Caco-2 (cell line): ENCODE measurements around the gene BHLHE23. TPM values are rescaled to one million over a fixed set of nuclear protein-coding genes. Genes with fewer than 3 reads are reported as not detected.

ENCODE experiments used
- Bru-seq: library from RNA; stranded (reverse); fragments of 400-500 nt; gene quantifications from one replicate; lab custom pipeline; 2021; lab: Mats Ljungman, UMichigan
- BruChase-seq, 2 experiments: library from RNA; stranded (reverse); fragments of 400-500 nt; gene quantifications; one replicate each; lab custom pipeline; 2021; lab: Mats Ljungman, UMichigan
- BruUV-seq: library from RNA; stranded (reverse); fragments of 400-500 nt; replicated peaks from 2 replicates; lab custom pipeline; 2021; lab: Mats Ljungman, UMichigan
- CTCF ChIA-PET: fragments of 300-600 bp; sonication (Branson Sonifier 250); formaldehyde crosslinking; loops from one replicate; lab custom pipeline; 2022; ENCODE audit warnings: antibody characterized with exemption; lab: Charles Lee
- POLR2A ChIA-PET: fragments of 300-600 bp; sonication (Branson Sonifier 250); formaldehyde crosslinking; loops from one replicate; lab custom pipeline; 2022; ENCODE audit warnings: antibody characterized with exemption; lab: Charles Lee
- DNase-seq, 2 experiments: peaks; one replicate each; pipeline versions ENCODE4 v3.0.0 to v3.0.0-alpha.2; 2020 to 2022
- H3K27me3 ChIP-seq: replicated peaks from 2 replicates; pipeline ENCODE4 v1.6.0; 2011; ENCODE audit warnings: low read length; ENCODE audit not compliant: control insufficient read depth, insufficient read depth
- H3K36me3 ChIP-seq: 2 replicates; pipeline ENCODE4 v1.5.1; 2011; ENCODE audit warnings: low read length; ENCODE audit not compliant: control insufficient read depth, insufficient read depth
- H3K4me1 ChIP-seq: fragments of 250-450 bp; sonication (Bioruptor Pico); 2 replicates; pipeline ENCODE4 v1.5.1; 2020; ENCODE audit warnings: mild to moderate bottlenecking
- H3K4me3 ChIP-seq: 2 replicates; pipeline ENCODE4 v1.5.1; 2011; ENCODE audit warnings: low read depth, mild to moderate bottlenecking, control low read depth, low read length
- H3K9me3 ChIP-seq: fragments of 250-450 bp; sonication (Bioruptor Pico); 2 replicates; pipeline ENCODE4 v1.5.1; 2020; ENCODE audit warnings: mild to moderate bottlenecking, moderate library complexity
- H3K27ac Mint-ChIP-seq: one replicate; pipeline ENCODE4 v1.8.0; 2022; ENCODE audit warnings: mixed read lengths; ENCODE audit not compliant: unreplicated experiment
- H3K27me3 Mint-ChIP-seq: one replicate; pipeline ENCODE4 v1.8.0; 2022; ENCODE audit warnings: mixed read lengths; ENCODE audit not compliant: insufficient read depth, unreplicated experiment
- H3K36me3 Mint-ChIP-seq: one replicate; pipeline ENCODE4 v1.8.0; 2022; ENCODE audit warnings: mild to moderate bottlenecking, mixed read lengths; ENCODE audit not compliant: insufficient read depth, unreplicated experiment
- H3K4me1 Mint-ChIP-seq: one replicate; pipeline ENCODE4 v1.8.0; 2022; ENCODE audit warnings: low read depth, mixed read lengths; ENCODE audit not compliant: unreplicated experiment
- H3K4me3 Mint-ChIP-seq: one replicate; pipeline ENCODE4 v1.8.0; 2022; ENCODE audit warnings: mild to moderate bottlenecking, moderate library complexity, mixed read lengths; ENCODE audit not compliant: unreplicated experiment
- H3K9me3 Mint-ChIP-seq: one replicate; pipeline ENCODE4 v1.8.0; 2022; ENCODE audit warnings: mixed read lengths; ENCODE audit not compliant: unreplicated experiment
- intact Hi-C: fragments of 100-400 bp; cut with micrococcal nuclease; formaldehyde crosslinking; loops from one replicate; pipeline ENCODE4 v1.10.0; 2022; ENCODE audit not compliant: unreplicated experiment
- long read RNA-seq: library from polyadenylated mRNA; stranded (forward); transcript quantifications from one replicate; pipeline ENCODE4 v2.0.0, GENCODE V29; 2022
- total RNA-seq: library from RNA; stranded (reverse); gene quantifications from 2 replicates; pipeline ENCODE4 v1.2.3, GENCODE V29; 2022
- TF ChIP-seq, protein P1 (sequence below), 2 experiments: fragments of 200-600 bp in 1 of 2; IDR thresholded peaks; 1 replicate in 1 of 2; 2 replicates in 1 of 2; pipeline versions ENCODE4 v1.5.1 to v1.8.0; 2011 to 2022; ENCODE audit warnings: antibody characterized with exemption in 1 of 2, control low read depth in 1 of 2, inconsistent platforms in 1 of 2, low read depth in 1 of 2, low read length in 1 of 2, mild to moderate bottlenecking in 1 of 2, moderate library complexity in 1 of 2; ENCODE audit not compliant: insufficient read depth in 1 of 2, severe bottlenecking in 1 of 2, unreplicated experiment in 1 of 2

Gene BHLHE23
- total RNA-seq (0.49 and 0.95 TPM in 2 replicates), Bru-seq, nascent RNA (percentile 35 among the genes with signal in this experiment), BruChase-seq, experiment 1, labeled RNA remaining after a 2-hour chase (not detected), BruChase-seq, experiment 2, labeled RNA remaining after a 6-hour chase (percentile 26 among the genes with signal in this experiment)
- long read RNA-seq: 0 reads

DNA sequence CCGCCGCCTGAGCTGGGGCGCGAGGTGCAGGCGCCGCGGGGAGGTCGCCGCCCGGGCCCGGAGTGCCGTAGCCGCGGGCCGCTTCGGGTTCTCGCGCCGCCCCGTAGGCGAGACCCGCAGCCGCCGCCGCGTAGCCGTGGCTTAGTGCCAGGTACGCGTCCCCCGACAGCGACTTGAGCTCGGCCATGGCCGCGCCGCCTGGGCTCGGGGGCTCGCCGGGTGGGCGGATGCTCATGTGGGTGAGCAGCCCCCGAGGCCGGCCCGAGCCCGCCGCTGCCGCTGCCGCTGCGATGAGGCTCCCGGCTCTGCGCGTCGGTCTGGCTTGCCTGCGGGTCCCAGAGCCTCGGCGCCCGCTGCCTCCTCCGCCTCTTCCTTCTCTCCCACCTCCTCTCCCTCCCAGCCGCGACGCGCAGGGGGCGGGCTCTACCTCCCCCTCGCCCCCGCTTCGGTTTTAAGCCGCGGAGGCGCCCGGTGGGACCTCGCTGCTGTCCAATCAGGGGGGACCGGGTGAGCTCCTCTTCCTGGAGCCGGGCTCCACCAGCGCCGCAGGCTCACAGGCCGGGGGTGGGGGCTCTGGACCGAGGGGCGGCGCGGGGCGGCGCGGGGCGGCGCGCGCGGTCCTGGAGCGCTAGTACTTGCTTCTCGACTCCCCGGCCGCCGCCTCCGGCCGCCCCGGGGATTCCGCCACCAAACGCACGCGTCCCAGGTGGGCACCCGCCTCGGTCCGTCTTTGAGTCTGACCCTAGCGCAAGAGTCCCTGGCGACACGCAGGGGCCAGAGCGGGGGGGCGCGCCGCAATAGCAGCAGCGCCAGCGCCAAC, at the start of gene BHLHE23:
TSS of gene BHLHE23 (minus strand) at position 425 of the 820 bp plus-strand sequence. CDS start at position 235, 190 bp downstream.
- H3K36me3 ChIP-seq: no peaks in the 10 kb centered on the region
- peaks cover 18% of the 10 kb centered on the region for H3K4me1 Mint-ChIP-seq
- no peaks in the 10 kb centered on the region for H3K27me3 Mint-ChIP-seq
- ChIA-PET POLR2A (no interaction called here), CTCF (interaction anchor here (0.5 kb wide), 1 partner anchor 967 kb away, joined by 3 read pairs; no protein-coding TSS in a partner anchor)
- intact Hi-C loops: no loop called here
- TF ChIP-seq, protein P1, sequence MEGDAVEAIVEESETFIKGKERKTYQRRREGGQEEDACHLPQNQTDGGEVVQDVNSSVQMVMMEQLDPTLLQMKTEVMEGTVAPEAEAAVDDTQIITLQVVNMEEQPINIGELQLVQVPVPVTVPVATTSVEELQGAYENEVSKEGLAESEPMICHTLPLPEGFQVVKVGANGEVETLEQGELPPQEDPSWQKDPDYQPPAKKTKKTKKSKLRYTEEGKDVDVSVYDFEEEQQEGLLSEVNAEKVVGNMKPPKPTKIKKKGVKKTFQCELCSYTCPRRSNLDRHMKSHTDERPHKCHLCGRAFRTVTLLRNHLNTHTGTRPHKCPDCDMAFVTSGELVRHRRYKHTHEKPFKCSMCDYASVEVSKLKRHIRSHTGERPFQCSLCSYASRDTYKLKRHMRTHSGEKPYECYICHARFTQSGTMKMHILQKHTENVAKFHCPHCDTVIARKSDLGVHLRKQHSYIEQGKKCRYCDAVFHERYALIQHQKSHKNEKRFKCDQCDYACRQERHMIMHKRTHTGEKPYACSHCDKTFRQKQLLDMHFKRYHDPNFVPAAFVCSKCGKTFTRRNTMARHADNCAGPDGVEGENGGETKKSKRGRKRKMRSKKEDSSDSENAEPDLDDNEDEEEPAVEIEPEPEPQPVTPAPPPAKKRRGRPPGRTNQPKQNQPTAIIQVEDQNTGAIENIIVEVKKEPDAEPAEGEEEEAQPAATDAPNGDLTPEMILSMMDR (IDR thresholded peaks at IDR 0.05; ENCODE audit: insufficient read depth in 1 of 2, low read depth in 1 of 2, low read length in 1 of 2, severe bottlenecking in 1 of 2, unreplicated experiment in 1 of 2): no peak
- no peak within 1 kb of the TSS for H3K27ac Mint-ChIP-seq
- no peaks in the 10 kb centered on the region for H3K27me3 ChIP-seq
- no peak for DNase-seq
- no peaks in the 10 kb centered on the region for H3K9me3 Mint-ChIP-seq
- H3K9me3 ChIP-seq: no peaks in the 10 kb centered on the region
- BruUV-seq: no TSS peak
- H3K36me3 Mint-ChIP-seq: no peaks in the 10 kb centered on the region
- peaks cover 17% of the 10 kb centered on the region for H3K4me1 ChIP-seq
- H3K4me3 ChIP-seq: no peak within 1 kb of the TSS
- no peak within 1 kb of the TSS for H3K4me3 Mint-ChIP-seq

DNA sequence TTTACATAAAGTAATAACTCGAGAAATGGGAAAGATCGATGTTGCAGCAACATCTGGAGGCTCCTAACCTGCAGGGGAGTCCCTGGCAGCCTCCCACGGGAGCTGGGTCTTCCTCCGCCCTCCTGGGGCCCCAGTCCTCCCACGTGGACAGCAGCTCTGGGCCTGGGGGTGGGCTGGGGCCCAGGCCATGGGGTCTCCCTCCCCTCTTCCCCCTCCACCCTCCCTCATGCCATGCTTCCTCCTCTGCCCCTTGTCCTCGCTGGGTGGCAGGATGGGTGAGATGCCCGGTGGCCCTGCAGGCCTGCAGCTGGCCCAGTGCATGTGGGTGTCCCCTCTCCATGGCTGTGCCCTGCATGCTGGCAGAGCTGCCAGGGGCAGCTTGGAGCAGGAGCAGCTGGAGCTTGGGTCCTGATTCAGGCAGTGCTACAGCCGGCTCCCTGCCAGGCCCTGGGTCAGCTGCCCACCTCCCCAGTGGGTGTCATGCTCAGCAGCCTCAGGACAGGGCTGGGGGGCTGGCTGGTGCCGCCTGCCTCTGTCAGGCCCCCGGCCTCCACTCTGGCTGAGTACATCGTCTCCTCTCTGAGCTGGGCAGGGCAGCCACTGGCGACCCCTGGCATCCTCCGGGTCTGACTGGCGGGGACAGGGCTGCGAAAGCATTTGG, 48.9 kb upstream of the BHLHE23 start:
- TF ChIP-seq, protein P1 (IDR thresholded peaks at IDR 0.05; ENCODE audit: insufficient read depth in 1 of 2, low read depth in 1 of 2, low read length in 1 of 2, severe bottlenecking in 1 of 2, unreplicated experiment in 1 of 2): no peak
- H3K36me3 ChIP-seq: no peaks in the 10 kb centered on the region
- no peaks in the 10 kb centered on the region for H3K4me1 Mint-ChIP-seq
- intact Hi-C loops: loop anchor here (1.0 kb wide), 2 partner anchors 124 to 160 kb away; no protein-coding TSS in a partner anchor
- no peak overlapping the region for H3K4me3 Mint-ChIP-seq
- H3K27ac Mint-ChIP-seq: no peak overlapping the region
- H3K27me3 Mint-ChIP-seq: no peaks in the 10 kb centered on the region
- H3K36me3 Mint-ChIP-seq: no peaks in the 10 kb centered on the region
- no TSS peak for BruUV-seq
- ChIA-PET POLR2A (no interaction called here), CTCF (interaction anchor here (0.6 to 2.0 kb wide), 10 partner anchors 14 to 1128 kb away, joined by 3 to 21 read pairs (median 4); no protein-coding TSS in a partner anchor)
- peaks cover 11% of the 10 kb centered on the region for H3K4me1 ChIP-seq
- H3K4me3 ChIP-seq: no peak overlapping the region
- H3K9me3 Mint-ChIP-seq: no peaks in the 10 kb centered on the region
- H3K27me3 ChIP-seq: no peaks in the 10 kb centered on the region
- no peaks in the 10 kb centered on the region for H3K9me3 ChIP-seq
- peak in 1 of 2 experiments; percentile 49 for DNase-seq
